Stomach (tissue), 4 donors: Measurements from ENCODE around the gene SGCA.

Experiments used
- EP300 ChIP-seq: sonication (generic); formaldehyde crosslinking; IDR thresholded peaks from one replicate; pipeline ENCODE4 v1.6.1; 2017; ENCODE audit warnings: antibody characterized with exemption
- POLR2A ChIP-seq, 4 donors: fragments of 450-650 bp; IDR thresholded peaks; one replicate each; pipeline ENCODE4 v1.6.1; 2016; ENCODE audit warnings: antibody characterized with exemption in 4 of 4, control low read depth in 2 of 4, mild to moderate bottlenecking in 1 of 4, moderate library complexity in 1 of 4
- TF ChIP-seq, protein P1 (sequence below), 7 experiments: fragments of 450-650 bp in 4 of 7; fragments of 200-600 bp in 3 of 7; sonication (generic) in 3 of 7; IDR thresholded peaks; one replicate each; pipeline ENCODE4 v1.5.1; 2016 to 2019; ENCODE audit warnings: antibody characterized with exemption in 7 of 7, control low read depth in 2 of 7, mild to moderate bottlenecking in 1 of 7

DNA sequence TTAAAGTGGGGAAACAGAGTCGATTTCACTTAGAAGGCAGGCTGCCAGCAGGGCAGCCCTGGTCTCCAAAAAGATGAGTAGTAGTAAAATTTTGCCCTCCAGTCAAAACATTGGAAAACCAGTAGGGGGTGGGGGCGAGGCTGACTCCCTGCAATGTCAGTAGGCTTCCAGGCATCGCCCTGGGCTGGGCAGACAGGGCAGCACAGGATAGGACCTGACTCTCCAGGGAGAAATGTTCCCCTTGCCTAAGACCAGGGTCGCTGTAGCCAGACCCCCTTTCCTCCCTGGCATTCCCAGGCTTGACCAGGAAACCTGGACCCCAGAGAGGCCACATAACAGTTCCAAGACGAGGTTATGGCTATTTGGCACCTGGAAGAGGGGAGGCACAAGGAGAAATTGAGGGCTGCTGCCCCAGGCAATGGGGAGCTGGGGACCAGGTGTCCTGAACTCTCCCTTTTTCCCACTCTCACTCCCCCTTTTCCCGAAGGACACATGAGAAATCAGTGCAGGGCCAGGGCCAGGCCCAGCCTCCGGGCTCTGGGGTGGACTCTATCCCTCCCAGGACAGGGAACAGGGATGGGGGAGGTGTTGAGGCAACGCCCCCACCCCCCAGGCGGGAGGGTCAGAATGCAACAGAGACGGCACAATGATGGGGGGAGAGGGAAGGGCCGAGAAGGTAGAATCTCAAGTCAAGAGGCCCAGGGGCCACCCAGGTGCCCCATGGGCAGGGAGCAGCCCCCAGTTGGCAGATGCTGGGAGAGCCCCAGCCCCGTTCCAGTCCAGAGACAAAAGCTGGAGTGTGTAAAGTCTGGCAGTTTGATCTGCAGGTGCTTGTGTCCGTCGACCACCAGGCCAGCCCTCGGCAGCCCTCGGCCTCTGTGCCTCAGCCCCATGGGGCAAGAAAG, 31.3 kb upstream of the SGCA start:
- TF ChIP-seq, protein P1, sequence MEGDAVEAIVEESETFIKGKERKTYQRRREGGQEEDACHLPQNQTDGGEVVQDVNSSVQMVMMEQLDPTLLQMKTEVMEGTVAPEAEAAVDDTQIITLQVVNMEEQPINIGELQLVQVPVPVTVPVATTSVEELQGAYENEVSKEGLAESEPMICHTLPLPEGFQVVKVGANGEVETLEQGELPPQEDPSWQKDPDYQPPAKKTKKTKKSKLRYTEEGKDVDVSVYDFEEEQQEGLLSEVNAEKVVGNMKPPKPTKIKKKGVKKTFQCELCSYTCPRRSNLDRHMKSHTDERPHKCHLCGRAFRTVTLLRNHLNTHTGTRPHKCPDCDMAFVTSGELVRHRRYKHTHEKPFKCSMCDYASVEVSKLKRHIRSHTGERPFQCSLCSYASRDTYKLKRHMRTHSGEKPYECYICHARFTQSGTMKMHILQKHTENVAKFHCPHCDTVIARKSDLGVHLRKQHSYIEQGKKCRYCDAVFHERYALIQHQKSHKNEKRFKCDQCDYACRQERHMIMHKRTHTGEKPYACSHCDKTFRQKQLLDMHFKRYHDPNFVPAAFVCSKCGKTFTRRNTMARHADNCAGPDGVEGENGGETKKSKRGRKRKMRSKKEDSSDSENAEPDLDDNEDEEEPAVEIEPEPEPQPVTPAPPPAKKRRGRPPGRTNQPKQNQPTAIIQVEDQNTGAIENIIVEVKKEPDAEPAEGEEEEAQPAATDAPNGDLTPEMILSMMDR (IDR thresholded peaks at IDR 0.05), result no peak
- TF ChIP-seq EP300 (no peak), POLR2A (IDR thresholded peaks at IDR 0.05) (no peak)
